ENCODE measurements around the gene RNF151. TPM values are rescaled to one million over a fixed set of nuclear protein-coding genes. Genes with fewer than 3 reads are reported as not detected.
A peak's percentile ranks its signal among the peaks of the same experiment; 100 is the strongest.

RNF151 gene
- total and polyA plus RNA-seq, 2 of the 13 experiments (the other 11 are each of a cell fraction or from before 2014, with no cell fraction given), result not detected

DNA sequence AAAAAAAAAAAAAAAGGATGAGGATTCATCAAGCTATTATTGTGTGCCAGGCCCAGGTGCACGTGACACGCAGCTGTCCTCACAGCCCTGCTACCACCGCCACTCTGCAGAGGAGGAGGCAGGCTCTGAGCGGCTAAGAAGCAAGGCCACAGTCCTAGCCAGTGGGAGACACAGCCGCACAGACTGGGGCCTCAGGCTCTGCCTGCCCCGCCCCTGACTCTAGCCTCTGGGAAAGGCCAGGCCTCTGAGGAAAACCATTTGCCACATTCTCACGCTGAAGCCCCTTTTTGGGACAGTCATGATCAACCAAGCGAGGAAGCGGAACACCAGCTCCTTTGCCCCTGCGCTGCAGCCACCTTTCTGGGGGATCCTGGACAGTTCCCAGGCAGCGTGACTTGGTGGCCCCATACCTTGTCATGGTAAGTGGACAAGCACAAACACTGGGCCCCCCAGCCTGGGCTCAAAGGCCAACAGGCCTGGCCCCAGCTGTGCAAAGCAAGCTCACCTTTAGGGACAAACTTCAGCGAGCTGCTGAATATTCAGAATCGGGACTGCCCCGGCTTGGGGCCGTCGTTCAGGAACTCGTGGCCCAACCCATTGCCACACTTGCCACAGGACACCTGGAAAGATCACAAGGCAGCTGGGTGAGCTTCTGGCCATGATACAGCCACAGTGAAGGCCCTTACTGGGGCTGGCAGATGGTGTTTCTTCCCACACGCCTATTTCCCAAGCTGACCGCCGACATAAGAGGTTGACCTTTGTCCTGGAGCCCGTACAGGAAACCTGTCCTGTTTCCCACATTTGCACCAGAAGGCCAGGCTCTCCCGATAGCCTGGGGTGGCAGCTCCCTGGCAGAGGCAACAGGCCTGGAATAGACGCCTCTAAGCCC is 26.1 kb upstream of the RNF151 start (continued):
- TF ChIP-seq, protein P1, sequence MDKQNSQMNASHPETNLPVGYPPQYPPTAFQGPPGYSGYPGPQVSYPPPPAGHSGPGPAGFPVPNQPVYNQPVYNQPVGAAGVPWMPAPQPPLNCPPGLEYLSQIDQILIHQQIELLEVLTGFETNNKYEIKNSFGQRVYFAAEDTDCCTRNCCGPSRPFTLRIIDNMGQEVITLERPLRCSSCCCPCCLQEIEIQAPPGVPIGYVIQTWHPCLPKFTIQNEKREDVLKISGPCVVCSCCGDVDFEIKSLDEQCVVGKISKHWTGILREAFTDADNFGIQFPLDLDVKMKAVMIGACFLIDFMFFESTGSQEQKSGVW (CRISPR knock-in tag; IDR thresholded peaks at IDR 0.05; ENCODE audit: borderline replicate concordance), result no peak

DNA sequence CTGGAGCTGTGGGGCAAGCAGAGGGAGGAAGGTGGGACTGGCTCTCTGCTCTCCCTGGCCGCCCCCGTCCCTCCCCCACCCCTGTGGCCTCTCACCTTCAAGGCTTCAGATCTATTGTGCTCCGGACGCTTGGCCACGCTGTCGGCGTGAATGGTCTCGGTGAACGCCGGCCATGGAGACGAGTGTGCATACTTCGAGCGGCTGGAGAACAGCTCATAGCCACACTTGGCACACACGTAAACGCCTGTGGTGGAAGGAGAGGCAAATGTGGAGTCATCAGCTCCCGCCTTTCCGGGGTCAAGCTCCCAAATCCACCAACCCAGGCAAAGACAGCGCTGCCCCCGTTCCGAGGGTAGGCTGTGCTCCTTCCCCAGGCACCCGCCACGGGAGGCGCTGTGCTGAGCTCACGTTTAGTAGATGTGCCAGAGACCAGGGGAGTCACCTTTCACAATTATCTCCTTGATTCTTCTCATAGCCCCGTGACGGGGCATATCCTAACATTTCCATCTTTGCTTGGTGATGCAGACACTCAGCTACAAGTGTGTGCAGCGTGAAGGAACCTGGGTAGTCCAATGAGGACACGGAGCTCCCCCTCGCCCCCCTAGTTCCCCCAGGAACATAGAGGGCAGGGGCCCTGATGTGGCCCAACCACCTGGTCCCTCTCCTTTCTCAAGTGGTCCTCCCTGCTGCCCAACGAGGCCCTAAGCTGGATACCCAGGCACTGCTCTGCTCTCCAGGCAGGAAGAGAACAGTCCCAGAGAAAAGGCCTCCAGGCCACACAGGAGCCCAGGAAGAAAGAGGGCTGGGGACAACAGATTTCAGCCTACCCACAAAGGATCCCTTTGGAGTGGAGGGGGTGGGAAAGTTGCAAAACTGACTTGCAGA is 25.3 kb upstream of the RNF151 start:
- intact Hi-C loops (cut with micrococcal nuclease; ENCODE audit: unreplicated experiment) (loop anchor here (2.0 kb wide), 1 partner anchor 17 kb away; the partner anchor contains the start of gene NDUFB10), in situ Hi-C loops (cut with HindIII; ENCODE audit: extremely low pct_ligation_motif_present, low pct_unique_long_range_greater_than_20kb) (no loop called here)
- FAIRE-seq, result peak; percentile 79
- peaks cover 7 to 24% of the 10 kb centered on the region in 2 experiments; a peak in 3 of 5 replicates for H3K36me3 ChIP-seq (replicated peaks in 1 of 2; ENCODE audit: control insufficient read depth in 1 of 2, insufficient read depth in 2 of 2, low read length in 2 of 2)
- H3K9me3 ChIP-seq (ENCODE audit: low read length), result no peaks in the 10 kb centered on the region
- ATAC-seq, result peak; percentile 67
- H3K4me3 ChIP-seq (replicated peaks in 1 of 3; ENCODE audit: insufficient read depth in 1 of 3, low read depth in 2 of 3, low read length in 3 of 3), result peak overlapping the region; percentile 93 to 97 (median 96)
- no peaks in the 10 kb centered on the region; the same call in 1 of the 2 replicates for H4K20me1 ChIP-seq (ENCODE audit: insufficient read depth, low read length)
- H3K4me1 ChIP-seq (ENCODE audit: insufficient read depth, low read length), result peaks cover 74% of the 10 kb centered on the region
- TSS peak; percentile 83 for BruUV-seq (replicated peaks)
- peaks cover 26% of the 10 kb centered on the region for H3K79me2 ChIP-seq (ENCODE audit: insufficient read depth, low read length)
- 3% methylated on average over 14 of the region's 30 CpGs for WGBS (ENCODE audit: low lambda C conversion rate)
- no peak overlapping the region for H2AFZ ChIP-seq (ENCODE audit: low read length)
- peak overlapping the region; percentile 90 for H3K9ac ChIP-seq (ENCODE audit: insufficient read depth, low read depth, low read length)
- ChIA-PET POLR2A (interaction anchor here (0.7 to 5.8 kb wide), 32 partner anchors 9 to 636 kb away, joined by 3 to 139 read pairs (median 6); partner anchors contain the start of genes EME2, FAHD1, GFER and HAGH), CTCF (ENCODE audit: low intra/inter-chr PET ratio, low total read pairs) (interaction anchor here (0.8 kb wide), 1 partner anchor 12 kb away, joined by 3 read pairs; no protein-coding TSS in a partner anchor)
- peak overlapping the region; percentile 96 for H3K4me2 ChIP-seq (ENCODE audit: low read depth, low read length)
- peak overlapping the region; percentile 96 for H3K27ac ChIP-seq (ENCODE audit: extremely low read length, insufficient read depth, low read length)
- peaks cover 0 to 5% of the 10 kb centered on the region in 2 experiments; a peak in 1 of 5 replicates for H3K27me3 ChIP-seq (ENCODE audit: control insufficient read depth in 1 of 2, insufficient read depth in 2 of 2, low read length in 2 of 2)
- DNase-seq (ENCODE audit: low spot score), result peak; percentile 85
- TF ChIP-seq ZMYM2 (CRISPR knock-in tag; IDR thresholded peaks at IDR 0.05) (0 out of 2 replicates have a peak, but pooled peaks have one; percentile 3), ZNF552 (CRISPR knock-in tag; IDR thresholded peaks at IDR 0.05; ENCODE audit: borderline replicate concordance) (peak; percentile 56; the same call in 1 of the 2 replicates), ZNF674 (CRISPR knock-in tag; IDR thresholded peaks at IDR 0.05; ENCODE audit: low read depth) (0 out of 2 replicates have a peak, but pooled peaks have one; percentile 34), ZNF224 (CRISPR knock-in tag; IDR thresholded peaks at IDR 0.05) (0 out of 2 replicates have a peak, but pooled peaks have one; percentile 10), MED8 (CRISPR knock-in tag; IDR thresholded peaks at IDR 0.05; ENCODE audit: insufficient replicate concordance) (peak; percentile 13), ZNF253 (CRISPR knock-in tag; IDR thresholded peaks at IDR 0.05; ENCODE audit: borderline replicate concordance) (no peak), RXRA (CRISPR knock-in tag; IDR thresholded peaks at IDR 0.05) (0 out of 2 replicates have a peak, but pooled peaks have one; percentile 2), ZMYM3 (CRISPR knock-in tag; IDR thresholded peaks at IDR 0.05) (no peak), RAD21 (CRISPR knock-in tag; IDR thresholded peaks at IDR 0.05) (peak; percentile 56), ZNF567 (CRISPR knock-in tag; IDR thresholded peaks at IDR 0.05; ENCODE audit: borderline replicate concordance) (no peak), ZNF431 (CRISPR knock-in tag; IDR thresholded peaks at IDR 0.05; ENCODE audit: borderline replicate concordance, low read depth) (0 out of 2 replicates have a peak, but pooled peaks have one; percentile 32), TGIF2 (CRISPR knock-in tag; IDR thresholded peaks at IDR 0.05) (peak; percentile 49; the same call in 1 of the 2 replicates)
- TF ChIP-seq, protein P2, sequence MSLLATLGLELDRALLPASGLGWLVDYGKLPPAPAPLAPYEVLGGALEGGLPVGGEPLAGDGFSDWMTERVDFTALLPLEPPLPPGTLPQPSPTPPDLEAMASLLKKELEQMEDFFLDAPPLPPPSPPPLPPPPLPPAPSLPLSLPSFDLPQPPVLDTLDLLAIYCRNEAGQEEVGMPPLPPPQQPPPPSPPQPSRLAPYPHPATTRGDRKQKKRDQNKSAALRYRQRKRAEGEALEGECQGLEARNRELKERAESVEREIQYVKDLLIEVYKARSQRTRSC (CRISPR knock-in tag; IDR thresholded peaks at IDR 0.05; ENCODE audit: low read depth), result 0 out of 2 replicates have a peak, but pooled peaks have one; percentile 13

All from HepG2 (cell line).